Memory B cell (primary cell): ENCODE results near the gene RLBP1.

Experiments
- ATAC-seq: fragments of 150-1000 bp; cut with Tn5 transposase; 2 replicates; pipeline ENCODE4 v1.10.0; 2021; ENCODE audit warnings: low read depth, mild to moderate bottlenecking, moderate library complexity
- DNase-seq, 2 donors: peaks; one replicate each; pipeline ENCODE4 v3.0.0; 2022; ENCODE audit warnings: low spot score in 2 of 2
- H3K27ac Mint-ChIP-seq: one replicate; pipeline ENCODE4 v1.8.0; 2022; ENCODE audit warnings: mild to moderate bottlenecking, moderate library complexity, mixed read lengths
- H3K27me3 Mint-ChIP-seq: one replicate; pipeline ENCODE4 v1.8.0; 2022; ENCODE audit warnings: mixed read lengths
- H3K36me3 Mint-ChIP-seq: one replicate; pipeline ENCODE4 v1.8.0; 2022; ENCODE audit warnings: mild to moderate bottlenecking, mixed read lengths
- H3K4me1 Mint-ChIP-seq: one replicate; pipeline ENCODE4 v1.8.0; 2022; ENCODE audit warnings: mixed read lengths
- H3K4me3 Mint-ChIP-seq: one replicate; pipeline ENCODE4 v1.8.0; 2022; ENCODE audit warnings: mild to moderate bottlenecking, moderate library complexity, mixed read lengths
- H3K9me3 Mint-ChIP-seq: one replicate; pipeline ENCODE4 v1.8.0; 2022; ENCODE audit warnings: mixed read lengths

The RLBP1 gene

GRCh38 chr15:89218531-89218930 lies 2.8 kb downstream of the RLBP1 start:
- Mint-ChIP-seq H3K27ac (no peak overlapping the region), H3K27me3 (peaks cover 8% of the 10 kb centered on the region), H3K4me3 (no peak overlapping the region), H3K9me3 (no peaks in the 10 kb centered on the region), H3K36me3 (no peaks in the 10 kb centered on the region), H3K4me1 (no peaks in the 10 kb centered on the region)
- DNase-seq, result no peak
- ATAC-seq, result no peak

GRCh38 chr15:89217686-89218376 lies 3.5 kb downstream of the RLBP1 start:
- Mint-ChIP-seq H3K9me3 (no peaks in the 10 kb centered on the region), H3K27ac (no peak overlapping the region), H3K36me3 (no peaks in the 10 kb centered on the region), H3K4me1 (no peaks in the 10 kb centered on the region), H3K4me3 (no peak overlapping the region), H3K27me3 (peaks cover 8% of the 10 kb centered on the region)
- ATAC-seq, result no peak
- DNase-seq, result no peak

- H3K9me3 Mint-ChIP-seq, result no peaks in the 10 kb centered on the region
- no peaks in the 10 kb centered on the region for H3K4me1 Mint-ChIP-seq
- DNase-seq (no peak), ATAC-seq (no peak)
- no peak overlapping the region for H3K27ac Mint-ChIP-seq
- H3K27me3 Mint-ChIP-seq, result peaks cover 5% of the 10 kb centered on the region
- H3K36me3 Mint-ChIP-seq, result no peaks in the 10 kb centered on the region
- no peak overlapping the region for H3K4me3 Mint-ChIP-seq
Measured at GRCh38 chr15:89217031-89217430, 4.3 kb downstream of the RLBP1 start.

- Mint-ChIP-seq H3K27ac (no peak overlapping the region), H3K4me1 (no peaks in the 10 kb centered on the region), H3K9me3 (no peaks in the 10 kb centered on the region), H3K27me3 (peaks cover 4% of the 10 kb centered on the region), H3K36me3 (no peaks in the 10 kb centered on the region), H3K4me3 (no peak overlapping the region)
- ATAC-seq (no peak), DNase-seq (no peak)
Measured at GRCh38 chr15:89215627-89216026, 5.8 kb downstream of the RLBP1 start.

- no peaks in the 10 kb centered on the region for H3K36me3 Mint-ChIP-seq
- ATAC-seq, result no peak
- H3K4me3 Mint-ChIP-seq, result no peak overlapping the region
- no peak for DNase-seq
- H3K4me1 Mint-ChIP-seq, result peaks cover 2% of the 10 kb centered on the region
- no peaks in the 10 kb centered on the region for H3K9me3 Mint-ChIP-seq
- H3K27me3 Mint-ChIP-seq, result peaks cover 2% of the 10 kb centered on the region
- H3K27ac Mint-ChIP-seq, result no peak overlapping the region
Measured at GRCh38 chr15:89211678-89212170, 9.7 kb downstream of the RLBP1 start.

GRCh38 chr15:89209057-89209456 lies 12.3 kb downstream of the RLBP1 start:
- DNase-seq (no peak), ATAC-seq (no peak)
- Mint-ChIP-seq H3K9me3 (no peaks in the 10 kb centered on the region), H3K4me1 (peaks cover 2% of the 10 kb centered on the region), H3K27ac (no peak overlapping the region), H3K4me3 (no peak overlapping the region), H3K27me3 (peaks cover 2% of the 10 kb centered on the region), H3K36me3 (no peaks in the 10 kb centered on the region)

- ATAC-seq, result no peak
- Mint-ChIP-seq H3K4me3 (no peak overlapping the region), H3K27me3 (peaks cover 2% of the 10 kb centered on the region), H3K36me3 (no peaks in the 10 kb centered on the region), H3K4me1 (peaks cover 2% of the 10 kb centered on the region), H3K27ac (no peak overlapping the region), H3K9me3 (no peaks in the 10 kb centered on the region)
- DNase-seq, result no peak
Measured at GRCh38 chr15:89208256-89208655, 13.1 kb downstream of the RLBP1 start.

- H3K36me3 Mint-ChIP-seq, result no peaks in the 10 kb centered on the region
- peak; percentile 76 for ATAC-seq
- H3K4me3 Mint-ChIP-seq, result no peak overlapping the region
- DNase-seq, result peak; percentile 58 to 60
- H3K27me3 Mint-ChIP-seq, result peaks cover 2% of the 10 kb centered on the region
- no peak overlapping the region for H3K27ac Mint-ChIP-seq
- H3K9me3 Mint-ChIP-seq, result no peaks in the 10 kb centered on the region
- peaks cover 2% of the 10 kb centered on the region for H3K4me1 Mint-ChIP-seq
Measured at GRCh38 chr15:89206908-89207331, 14.5 kb downstream of the RLBP1 start.

GRCh38 chr15:89205991-89206585 lies 15.3 kb downstream of the RLBP1 start:
- no peak overlapping the region for H3K27ac Mint-ChIP-seq
- H3K9me3 Mint-ChIP-seq, result no peaks in the 10 kb centered on the region
- ATAC-seq, result no peak
- DNase-seq, result no peak
- H3K27me3 Mint-ChIP-seq, result peaks cover 2% of the 10 kb centered on the region
- peaks cover 2% of the 10 kb centered on the region for H3K4me1 Mint-ChIP-seq
- no peak overlapping the region for H3K4me3 Mint-ChIP-seq
- peaks cover 3% of the 10 kb centered on the region for H3K36me3 Mint-ChIP-seq

GRCh38 chr15:89203705-89204273 lies 17.6 kb downstream of the RLBP1 start:
- Mint-ChIP-seq H3K27ac (no peak overlapping the region), H3K27me3 (peaks cover 2% of the 10 kb centered on the region), H3K9me3 (no peaks in the 10 kb centered on the region), H3K36me3 (peaks cover 5% of the 10 kb centered on the region), H3K4me3 (no peak overlapping the region), H3K4me1 (peaks cover 2% of the 10 kb centered on the region)
- ATAC-seq, result no peak
- no peak for DNase-seq

GRCh38 chr15:89201465-89202005 lies 19.8 kb downstream of the RLBP1 start:
- peaks cover 10% of the 10 kb centered on the region for H3K36me3 Mint-ChIP-seq
- H3K27ac Mint-ChIP-seq, result no peak overlapping the region
- no peak overlapping the region for H3K4me3 Mint-ChIP-seq
- H3K4me1 Mint-ChIP-seq, result no peaks in the 10 kb centered on the region
- ATAC-seq, result no peak
- H3K27me3 Mint-ChIP-seq, result no peaks in the 10 kb centered on the region
- no peaks in the 10 kb centered on the region for H3K9me3 Mint-ChIP-seq
- no peak for DNase-seq

GRCh38 chr15:89200182-89200581 lies 21.2 kb downstream of the RLBP1 start:
- H3K4me1 Mint-ChIP-seq, result no peaks in the 10 kb centered on the region
- peaks cover 13% of the 10 kb centered on the region for H3K36me3 Mint-ChIP-seq
- H3K27ac Mint-ChIP-seq, result no peak overlapping the region
- H3K27me3 Mint-ChIP-seq, result no peaks in the 10 kb centered on the region
- ATAC-seq, result no peak
- no peak for DNase-seq
- no peaks in the 10 kb centered on the region for H3K9me3 Mint-ChIP-seq
- no peak overlapping the region for H3K4me3 Mint-ChIP-seq

GRCh38 chr15:89199746-89200145 lies 21.6 kb downstream of the RLBP1 start:
- no peak overlapping the region for H3K4me3 Mint-ChIP-seq
- H3K4me1 Mint-ChIP-seq, result no peaks in the 10 kb centered on the region
- ATAC-seq (no peak), DNase-seq (no peak)
- H3K36me3 Mint-ChIP-seq, result peaks cover 13% of the 10 kb centered on the region
- no peak overlapping the region for H3K27ac Mint-ChIP-seq
- H3K27me3 Mint-ChIP-seq, result no peaks in the 10 kb centered on the region
- H3K9me3 Mint-ChIP-seq, result no peaks in the 10 kb centered on the region

GRCh38 chr15:89198934-89199333 lies 22.4 kb downstream of the RLBP1 start:
- H3K27ac Mint-ChIP-seq, result no peak overlapping the region
- DNase-seq (no peak), ATAC-seq (no peak)
- H3K36me3 Mint-ChIP-seq, result peaks cover 13% of the 10 kb centered on the region
- no peaks in the 10 kb centered on the region for H3K4me1 Mint-ChIP-seq
- H3K4me3 Mint-ChIP-seq, result no peak overlapping the region
- H3K9me3 Mint-ChIP-seq, result no peaks in the 10 kb centered on the region
- no peaks in the 10 kb centered on the region for H3K27me3 Mint-ChIP-seq
